ENCODE results near the gene ELOVL6. TPM values are rescaled to one million over a fixed set of nuclear protein-coding genes. Genes with fewer than 3 reads are reported as not detected.

ELOVL6 gene
- total RNA-seq, 1 experiment from 2014 or later = 11.9 TPM

GRCh38 chr4:110122201-110122600, 76.2 kb downstream of the ELOVL6 start:
- Histone ChIP-seq H3K9me3 (replicated peaks) (no peaks in the 10 kb centered on the region), H3K27me3 (replicated peaks) (no peaks in the 10 kb centered on the region), H3K4me3 (no peak overlapping the region), H3K36me3 (no peaks in the 10 kb centered on the region), H3K27ac (no peak overlapping the region), H3K4me1 (replicated peaks) (no peaks in the 10 kb centered on the region)
- DNase-seq (ENCODE audit: low read depth in 1 of 2, low spot score in 2 of 2) = no peak

DNA sequence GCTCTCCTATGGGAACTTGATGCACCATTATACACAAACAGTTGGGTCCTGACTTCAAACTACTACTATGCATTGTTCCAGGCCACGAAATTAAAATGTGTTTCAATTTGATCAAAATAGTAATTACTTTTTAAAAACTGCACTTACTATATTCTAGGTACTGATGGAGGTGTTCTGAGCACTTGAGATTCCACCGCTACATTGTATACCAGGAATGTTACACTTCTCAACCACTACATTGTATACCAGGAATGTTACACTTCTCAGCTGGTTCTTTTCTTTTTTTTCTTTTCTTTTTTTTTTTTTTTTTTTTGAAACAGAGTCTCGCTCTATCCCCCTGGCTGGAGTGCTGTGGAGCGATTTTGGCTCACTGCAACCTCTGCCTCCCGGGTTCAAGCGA, 77.9 kb downstream of the ELOVL6 start:
- Histone ChIP-seq H3K4me1 (replicated peaks) (no peaks in the 10 kb centered on the region), H3K27me3 (replicated peaks) (no peaks in the 10 kb centered on the region), H3K27ac (no peak overlapping the region), H3K36me3 (no peaks in the 10 kb centered on the region), H3K4me3 (no peak overlapping the region), H3K9me3 (replicated peaks) (no peaks in the 10 kb centered on the region)
- DNase-seq (ENCODE audit: low read depth in 1 of 2, low spot score in 2 of 2) = no peak

GRCh38 chr4:110119880-110120279, 78.5 kb downstream of the ELOVL6 start:
- Histone ChIP-seq H3K4me3 (no peak overlapping the region), H3K9me3 (replicated peaks) (no peaks in the 10 kb centered on the region), H3K4me1 (replicated peaks) (no peaks in the 10 kb centered on the region), H3K27ac (no peak overlapping the region), H3K36me3 (no peaks in the 10 kb centered on the region), H3K27me3 (replicated peaks) (no peaks in the 10 kb centered on the region)
- no peak for DNase-seq (ENCODE audit: low read depth in 1 of 2, low spot score in 2 of 2)

DNA sequence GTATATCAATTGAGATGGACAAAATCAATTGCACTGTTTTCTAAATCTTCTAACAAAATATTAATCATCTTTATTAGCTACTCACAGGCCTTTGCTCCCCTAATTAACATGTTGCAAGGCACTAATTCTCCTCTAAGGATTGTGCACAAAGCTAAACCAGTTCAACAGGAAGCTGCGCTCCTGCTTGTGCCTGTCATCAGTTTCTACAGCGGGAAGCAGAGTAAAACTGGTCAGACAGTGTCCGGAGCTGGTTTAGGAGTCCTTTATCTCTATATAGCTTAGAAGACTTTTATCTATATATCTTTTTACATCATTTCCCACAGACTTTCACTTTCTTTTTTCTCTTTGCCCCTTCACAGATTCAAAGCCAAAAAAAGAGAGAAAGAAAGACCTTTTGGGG, 79.1 kb downstream of the ELOVL6 start:
- H3K4me3 ChIP-seq = no peak overlapping the region
- H3K27me3 ChIP-seq (replicated peaks) = no peaks in the 10 kb centered on the region
- H3K9me3 ChIP-seq (replicated peaks) = no peaks in the 10 kb centered on the region
- no peak for DNase-seq (ENCODE audit: low read depth in 1 of 2, low spot score in 2 of 2)
- H3K36me3 ChIP-seq = no peaks in the 10 kb centered on the region
- no peak overlapping the region for H3K27ac ChIP-seq
- H3K4me1 ChIP-seq (replicated peaks) = no peaks in the 10 kb centered on the region

- DNase-seq (ENCODE audit: low read depth in 1 of 2, low spot score in 2 of 2) = no peak
- Histone ChIP-seq H3K4me3 (no peak overlapping the region), H3K27ac (no peak overlapping the region)
These were observed 86.4 kb downstream of the ELOVL6 start for GRCh38 chr4:110112056-110112455.

DNA sequence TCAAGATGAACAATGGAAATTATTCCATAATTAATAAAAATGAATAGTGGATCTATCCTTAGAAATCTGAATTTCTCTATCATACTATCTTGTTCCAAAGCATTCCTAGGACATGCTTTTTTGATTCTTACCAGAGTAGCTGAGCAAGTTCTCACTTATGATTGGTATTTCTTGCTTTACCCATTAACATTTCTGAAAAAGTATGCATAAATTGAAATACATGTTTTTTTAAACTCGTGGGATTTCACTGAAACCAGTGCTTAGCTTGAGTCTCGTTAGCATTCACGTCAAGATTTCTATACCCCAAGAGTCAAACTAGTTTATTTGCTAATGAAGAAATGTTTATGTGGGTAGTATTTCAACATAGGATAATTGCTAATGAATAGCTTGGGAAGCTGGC, 89.0 kb downstream of the ELOVL6 start:
- DNase-seq (ENCODE audit: low read depth in 1 of 2, low spot score in 2 of 2) = no peak
- H3K9me3 ChIP-seq (replicated peaks) = no peaks in the 10 kb centered on the region; the same call in 1 of the 2 replicates
- no peaks in the 10 kb centered on the region for H3K27me3 ChIP-seq (replicated peaks)
- peaks cover 14% of the 10 kb centered on the region for H3K4me1 ChIP-seq (replicated peaks)
- H3K36me3 ChIP-seq = no peaks in the 10 kb centered on the region
- H3K27ac ChIP-seq = no peak overlapping the region
- H3K4me3 ChIP-seq = no peak overlapping the region

More at GRCh38 chr4:110112056-110112455, 86.4 kb downstream of the ELOVL6 start:
- Histone ChIP-seq H3K4me1 (replicated peaks) (peaks cover 4% of the 10 kb centered on the region), H3K36me3 (no peaks in the 10 kb centered on the region), H3K27me3 (replicated peaks) (no peaks in the 10 kb centered on the region), H3K9me3 (replicated peaks) (no peaks in the 10 kb centered on the region; the same call in 1 of the 2 replicates)

- Histone ChIP-seq H3K9me3 (replicated peaks) (no peaks in the 10 kb centered on the region; the same call in 1 of the 2 replicates), H3K27ac (no peak overlapping the region), H3K36me3 (no peaks in the 10 kb centered on the region), H3K4me3 (no peak overlapping the region), H3K4me1 (replicated peaks) (peaks cover 14% of the 10 kb centered on the region), H3K27me3 (replicated peaks) (no peaks in the 10 kb centered on the region)
- DNase-seq (ENCODE audit: low read depth in 1 of 2, low spot score in 2 of 2) = no peak
These were observed 89.5 kb downstream of the ELOVL6 start for GRCh38 chr4:110108960-110109359.

- Histone ChIP-seq H3K9me3 (replicated peaks) (no peaks in the 10 kb centered on the region; the same call in 1 of the 2 replicates), H3K4me3 (no peak overlapping the region), H3K4me1 (replicated peaks) (peaks cover 14% of the 10 kb centered on the region), H3K36me3 (no peaks in the 10 kb centered on the region), H3K27ac (no peak overlapping the region), H3K27me3 (replicated peaks) (no peaks in the 10 kb centered on the region)
- DNase-seq (ENCODE audit: low read depth in 1 of 2, low spot score in 2 of 2) = no peak
These were observed 90.0 kb downstream of the ELOVL6 start for GRCh38 chr4:110108422-110108821.

DNA sequence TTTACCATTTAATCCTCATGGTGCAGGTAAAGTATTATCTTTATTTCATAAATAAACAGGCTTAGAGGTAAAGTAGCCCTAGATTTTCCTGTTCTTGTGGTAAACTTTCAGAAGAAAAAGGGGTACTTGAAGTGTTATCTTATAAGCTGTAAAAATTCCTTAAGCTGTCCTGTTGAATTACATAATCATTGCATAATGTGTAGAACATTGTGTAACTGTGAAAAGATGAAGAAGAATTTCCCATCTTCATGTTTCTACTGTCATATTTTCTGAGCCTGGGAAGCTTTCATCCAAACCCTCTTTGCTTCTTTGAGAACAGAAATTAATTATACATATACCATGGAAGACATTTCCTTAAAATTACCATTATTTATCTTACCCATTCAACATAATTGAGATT, 90.5 kb downstream of the ELOVL6 start:
- Histone ChIP-seq H3K36me3 (no peaks in the 10 kb centered on the region), H3K9me3 (replicated peaks) (no peaks in the 10 kb centered on the region; the same call in 1 of the 2 replicates), H3K27me3 (replicated peaks) (no peaks in the 10 kb centered on the region), H3K27ac (no peak overlapping the region), H3K4me3 (no peak overlapping the region), H3K4me1 (replicated peaks) (peaks cover 14% of the 10 kb centered on the region)
- no peak for DNase-seq (ENCODE audit: low read depth in 1 of 2, low spot score in 2 of 2)

GRCh38 chr4:110106931-110107296, 91.5 kb downstream of the ELOVL6 start:
- H3K4me3 ChIP-seq = no peak overlapping the region
- peak in 1 of 2 experiments; percentile 45 for DNase-seq (ENCODE audit: low read depth in 1 of 2, low spot score in 2 of 2)
- H3K27ac ChIP-seq = peak overlapping the region; percentile 50
- H3K4me1 ChIP-seq (replicated peaks) = peaks cover 14% of the 10 kb centered on the region
- no peaks in the 10 kb centered on the region for H3K36me3 ChIP-seq
- no peaks in the 10 kb centered on the region; the same call in 1 of the 2 replicates for H3K9me3 ChIP-seq (replicated peaks)
- no peaks in the 10 kb centered on the region for H3K27me3 ChIP-seq (replicated peaks)

- no peaks in the 10 kb centered on the region for H3K9me3 ChIP-seq (replicated peaks)
- H3K4me1 ChIP-seq (replicated peaks) = peaks cover 14% of the 10 kb centered on the region
- H3K27me3 ChIP-seq (replicated peaks) = no peaks in the 10 kb centered on the region
- DNase-seq (ENCODE audit: low read depth in 1 of 2, low spot score in 2 of 2) = no peak
- H3K27ac ChIP-seq = no peak overlapping the region
- no peaks in the 10 kb centered on the region; the same call in 1 of the 2 replicates for H3K36me3 ChIP-seq
- no peak overlapping the region for H3K4me3 ChIP-seq
These were observed 93.8 kb downstream of the ELOVL6 start for GRCh38 chr4:110104661-110105060.

GRCh38 chr4:110099638-110100037, 98.8 kb downstream of the ELOVL6 start:
- DNase-seq (ENCODE audit: low read depth in 1 of 2, low spot score in 2 of 2) = no peak
- Histone ChIP-seq H3K27ac (no peak overlapping the region), H3K27me3 (replicated peaks) (no peaks in the 10 kb centered on the region), H3K36me3 (no peaks in the 10 kb centered on the region; the same call in 1 of the 2 replicates), H3K4me1 (replicated peaks) (no peaks in the 10 kb centered on the region), H3K4me3 (no peak overlapping the region), H3K9me3 (replicated peaks) (no peaks in the 10 kb centered on the region)

DNA sequence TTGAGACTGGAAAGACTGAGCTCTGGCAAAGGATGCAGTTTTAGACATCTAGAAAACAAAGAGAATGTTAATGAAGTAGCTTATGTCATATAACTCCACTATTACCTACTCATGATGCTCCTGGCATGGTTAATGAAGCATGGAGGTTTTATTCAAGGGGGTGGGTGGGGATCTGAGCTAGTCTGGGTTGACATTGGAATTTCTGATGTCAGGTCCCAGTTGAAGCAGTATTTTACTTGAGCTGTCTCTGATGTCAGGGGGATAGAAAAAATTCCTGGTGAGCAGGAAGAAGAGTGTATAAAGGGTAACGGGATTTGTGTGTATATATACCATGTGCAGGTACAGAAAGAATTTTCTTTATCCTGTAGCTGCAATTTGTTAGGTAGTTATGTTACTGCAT, 102.0 kb downstream of the ELOVL6 start:
- DNase-seq (ENCODE audit: low read depth in 1 of 2, low spot score in 2 of 2) = no peak

GRCh38 chr4:110092646-110093045, 105.8 kb downstream of the ELOVL6 start:
- Histone ChIP-seq H3K27me3 (replicated peaks) (no peaks in the 10 kb centered on the region), H3K36me3 (no peaks in the 10 kb centered on the region), H3K4me1 (replicated peaks) (peaks cover 11% of the 10 kb centered on the region), H3K9me3 (replicated peaks) (no peaks in the 10 kb centered on the region), H3K27ac (no peak overlapping the region), H3K4me3 (no peak overlapping the region)
- DNase-seq (ENCODE audit: low read depth in 1 of 2, low spot score in 2 of 2) = no peak

More for the DNA sequence above, 102.0 kb downstream of the ELOVL6 start:
- Histone ChIP-seq H3K9me3 (replicated peaks) (no peaks in the 10 kb centered on the region), H3K27ac (no peak overlapping the region), H3K36me3 (no peaks in the 10 kb centered on the region; the same call in 1 of the 2 replicates), H3K27me3 (replicated peaks) (no peaks in the 10 kb centered on the region), H3K4me3 (no peak overlapping the region), H3K4me1 (replicated peaks) (peaks cover 5% of the 10 kb centered on the region)

All from SJSA1 (cell line).